CD4-positive, alpha-beta T cell (primary cell): ENCODE measurements around the gene UBR3. TPM values are rescaled to one million over a fixed set of nuclear protein-coding genes. Genes with fewer than 3 reads are reported as not detected.

ENCODE experiments used
- ATAC-seq: fragments of 200-7000 bp; cut with Tn5 transposase; one replicate; pipeline ENCODE4 v1.10.0; 2022; ENCODE audit warnings: mild to moderate bottlenecking; ENCODE audit not compliant: poor library complexity
- CTCF ChIA-PET: fragments of 350-600 bp; sonication (Branson Sonifier 250); formaldehyde crosslinking; loops from one replicate; lab custom pipeline; 2021; ENCODE audit warnings: antibody characterized with exemption, inconsistent platforms; lab: Charles Lee
- POLR2A ChIA-PET: fragments of 350-600 bp; sonication (Branson Sonifier 250); formaldehyde crosslinking; loops from one replicate; lab custom pipeline; 2021; ENCODE audit warnings: antibody characterized with exemption, inconsistent platforms; lab: Charles Lee
- DNase-seq, 14 experiments: peaks; one replicate each; pipeline ENCODE4 v3.0.0-alpha.2; 2013 to 2020; ENCODE audit warnings: mixed read lengths in 2 of 14
- H3K27ac ChIP-seq, 2 donors: one replicate each; pipeline versions ENCODE4 v1.5.1 to v1.7.0; 2013; ENCODE audit warnings: low read length in 2 of 2, low read depth in 1 of 2, mild to moderate bottlenecking in 1 of 2
- H3K27me3 ChIP-seq, 2 experiments: 1 replicate in 1 of 2; 2 replicates in 1 of 2; pipeline versions ENCODE4 v1.6.1 to v1.7.0; 2013; ENCODE audit warnings: low read length in 2 of 2, control low read depth in 1 of 2, mild to moderate bottlenecking in 1 of 2, moderate library complexity in 1 of 2; ENCODE audit not compliant: insufficient read depth in 2 of 2, control insufficient read depth in 1 of 2
- H3K36me3 ChIP-seq: one replicate; pipeline ENCODE4 v1.6.1; 2013; ENCODE audit warnings: low read length, control low read depth; ENCODE audit not compliant: insufficient read depth
- H3K4me1 ChIP-seq: one replicate; pipeline ENCODE4 v1.6.1; 2013; ENCODE audit warnings: low read length, control low read depth; ENCODE audit not compliant: insufficient read depth
- H3K4me3 ChIP-seq: one replicate; pipeline ENCODE4 v1.5.1; 2013; ENCODE audit warnings: mild to moderate bottlenecking, low read length, moderate library complexity
- H3K9me3 ChIP-seq, 2 experiments: 1 replicate in 1 of 2; 2 replicates in 1 of 2; pipeline versions ENCODE4 v1.6.1 to v1.7.0; 2013; ENCODE audit warnings: low read length in 2 of 2, mild to moderate bottlenecking in 2 of 2, control low read depth in 1 of 2, moderate library complexity in 1 of 2; ENCODE audit not compliant: control insufficient read depth in 1 of 2, insufficient read depth in 1 of 2
- H3K27ac Mint-ChIP-seq: one replicate; pipeline ENCODE4 v1.8.0; 2020; ENCODE audit warnings: mixed read lengths
- H3K27me3 Mint-ChIP-seq: one replicate; pipeline ENCODE4 v1.8.0; 2021; ENCODE audit warnings: mixed read lengths
- H3K36me3 Mint-ChIP-seq: one replicate; pipeline ENCODE4 v1.8.0; 2021; ENCODE audit warnings: low read depth, mixed read lengths
- H3K4me1 Mint-ChIP-seq: one replicate; pipeline ENCODE4 v1.8.0; 2021; ENCODE audit warnings: low read depth, mixed read lengths
- H3K4me3 Mint-ChIP-seq: one replicate; pipeline ENCODE4 v1.8.0; 2020; ENCODE audit warnings: mild to moderate bottlenecking, mixed read lengths
- H3K9me3 Mint-ChIP-seq: one replicate; pipeline ENCODE4 v1.8.0; 2020; ENCODE audit warnings: mixed read lengths
- intact Hi-C, 2 experiments: fragments of 100-400 bp; cut with DNase I in 1 of 2; cut with micrococcal nuclease in 1 of 2; formaldehyde crosslinking; loops; one replicate each; pipeline versions ENCODE4 v1.15.1 to v1.9.0; 2023 to 2025; cut with DNase I, micrococcal nuclease
- total RNA-seq, 174 experiments: library from RNA in 2 of 174; stranded (reverse) in 2 of 174; gene quantifications; one replicate each; pipeline ENCODE4 v1.2.3 and lab custom pipeline; 2021 to 2026
- TF ChIP-seq, protein P1 (sequence below): fragments of 200-600 bp; IDR thresholded peaks from one replicate; pipeline ENCODE4 v1.8.0; 2022; ENCODE audit warnings: antibody characterized with exemption, mild to moderate bottlenecking

The UBR3 gene
- total RNA-seq, 2 experiments from 2014 or later: 32.1 to 35.2 TPM

DNA sequence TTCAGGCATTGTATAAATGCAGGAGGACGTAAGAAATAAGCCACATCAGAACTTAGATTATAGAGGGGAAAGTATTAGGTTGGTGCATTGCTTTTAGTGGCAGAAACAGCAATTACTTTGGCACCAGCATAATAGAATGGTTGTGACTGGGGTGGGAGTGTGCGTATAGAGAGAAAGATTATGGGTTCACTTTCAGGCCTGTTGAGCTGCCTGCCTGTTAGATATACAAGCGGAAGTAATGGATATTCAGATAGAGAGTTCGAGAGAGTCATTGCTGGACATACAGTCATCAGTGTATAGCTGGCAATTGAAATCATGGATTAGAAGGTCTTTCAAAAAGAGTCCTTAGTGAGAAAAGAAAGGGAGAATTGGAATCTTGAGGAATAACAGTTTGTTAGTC, 211.5 kb downstream of the UBR3 start:
- CTCF ChIA-PET: no interaction called here
- no peak overlapping the region for H3K4me3 Mint-ChIP-seq

DNA sequence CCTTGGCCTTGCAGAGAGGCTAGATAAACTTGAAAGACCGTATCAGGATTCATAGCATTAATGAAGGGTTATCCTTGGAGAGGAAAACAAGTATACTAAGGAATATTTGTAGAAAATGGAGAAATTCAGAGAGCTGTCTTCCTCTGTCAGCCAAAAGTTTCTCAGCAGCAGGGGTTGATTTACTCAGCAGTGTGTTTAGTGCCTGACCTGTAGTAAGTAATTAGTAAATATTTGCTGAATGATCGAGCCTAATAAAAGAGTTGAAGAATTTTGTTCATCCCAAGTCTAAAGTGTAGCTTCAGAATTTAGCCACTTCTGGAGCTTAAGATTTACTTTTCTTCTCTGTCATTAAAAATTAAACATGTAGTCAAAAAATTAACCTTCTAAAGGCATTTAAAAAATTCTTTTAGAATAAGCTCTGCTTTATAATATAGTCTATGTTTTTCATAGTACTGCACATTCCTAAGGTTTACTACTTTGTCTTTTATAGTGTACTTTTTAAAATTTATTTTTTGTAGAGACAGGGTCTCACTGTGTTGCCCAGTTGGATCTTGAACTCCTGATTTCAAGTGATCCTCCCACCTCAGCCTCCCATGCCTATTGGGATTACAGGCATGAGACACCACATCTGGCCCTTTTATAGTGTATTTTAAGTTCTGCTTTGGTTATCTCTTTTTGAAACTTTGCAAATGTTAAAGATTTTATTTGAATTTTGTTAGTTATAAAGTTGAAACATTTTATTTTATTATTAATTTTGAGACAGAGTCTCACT, 212.3 kb downstream of the UBR3 start:
- Histone ChIP-seq H3K9me3 (no peaks in the 10 kb centered on the region), H3K4me1 (no peaks in the 10 kb centered on the region), H3K4me3 (no peak overlapping the region), H3K36me3 (peaks cover 9% of the 10 kb centered on the region), H3K27ac (no peak overlapping the region), H3K27me3 (no peaks in the 10 kb centered on the region)
- Mint-ChIP-seq H3K27ac (no peak overlapping the region), H3K36me3 (peaks cover 61% of the 10 kb centered on the region), H3K4me1 (no peaks in the 10 kb centered on the region), H3K27me3 (no peaks in the 10 kb centered on the region), H3K4me3 (no peak overlapping the region), H3K9me3 (no peaks in the 10 kb centered on the region)
- TF ChIP-seq, protein P1, sequence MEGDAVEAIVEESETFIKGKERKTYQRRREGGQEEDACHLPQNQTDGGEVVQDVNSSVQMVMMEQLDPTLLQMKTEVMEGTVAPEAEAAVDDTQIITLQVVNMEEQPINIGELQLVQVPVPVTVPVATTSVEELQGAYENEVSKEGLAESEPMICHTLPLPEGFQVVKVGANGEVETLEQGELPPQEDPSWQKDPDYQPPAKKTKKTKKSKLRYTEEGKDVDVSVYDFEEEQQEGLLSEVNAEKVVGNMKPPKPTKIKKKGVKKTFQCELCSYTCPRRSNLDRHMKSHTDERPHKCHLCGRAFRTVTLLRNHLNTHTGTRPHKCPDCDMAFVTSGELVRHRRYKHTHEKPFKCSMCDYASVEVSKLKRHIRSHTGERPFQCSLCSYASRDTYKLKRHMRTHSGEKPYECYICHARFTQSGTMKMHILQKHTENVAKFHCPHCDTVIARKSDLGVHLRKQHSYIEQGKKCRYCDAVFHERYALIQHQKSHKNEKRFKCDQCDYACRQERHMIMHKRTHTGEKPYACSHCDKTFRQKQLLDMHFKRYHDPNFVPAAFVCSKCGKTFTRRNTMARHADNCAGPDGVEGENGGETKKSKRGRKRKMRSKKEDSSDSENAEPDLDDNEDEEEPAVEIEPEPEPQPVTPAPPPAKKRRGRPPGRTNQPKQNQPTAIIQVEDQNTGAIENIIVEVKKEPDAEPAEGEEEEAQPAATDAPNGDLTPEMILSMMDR: no peak
- DNase-seq: no peak
- no peak for ATAC-seq
- ChIA-PET POLR2A (no interaction called here), CTCF (no interaction called here)
- intact Hi-C loops: no loop called here

More for the DNA sequence above, 211.5 kb downstream of the UBR3 start:
- Mint-ChIP-seq H3K4me1 (no peaks in the 10 kb centered on the region), H3K27me3 (no peaks in the 10 kb centered on the region), H3K27ac (no peak overlapping the region), H3K36me3 (peaks cover 64% of the 10 kb centered on the region), H3K9me3 (no peaks in the 10 kb centered on the region)
- Histone ChIP-seq H3K4me3 (no peak overlapping the region), H3K4me1 (no peaks in the 10 kb centered on the region), H3K9me3 (no peaks in the 10 kb centered on the region), H3K36me3 (peaks cover 9% of the 10 kb centered on the region), H3K27me3 (no peaks in the 10 kb centered on the region), H3K27ac (no peak overlapping the region)
- intact Hi-C loops: no loop called here
- TF ChIP-seq, protein P1: no peak
- POLR2A ChIA-PET: no interaction called here
- no peak for DNase-seq
- no peak for ATAC-seq

DNA sequence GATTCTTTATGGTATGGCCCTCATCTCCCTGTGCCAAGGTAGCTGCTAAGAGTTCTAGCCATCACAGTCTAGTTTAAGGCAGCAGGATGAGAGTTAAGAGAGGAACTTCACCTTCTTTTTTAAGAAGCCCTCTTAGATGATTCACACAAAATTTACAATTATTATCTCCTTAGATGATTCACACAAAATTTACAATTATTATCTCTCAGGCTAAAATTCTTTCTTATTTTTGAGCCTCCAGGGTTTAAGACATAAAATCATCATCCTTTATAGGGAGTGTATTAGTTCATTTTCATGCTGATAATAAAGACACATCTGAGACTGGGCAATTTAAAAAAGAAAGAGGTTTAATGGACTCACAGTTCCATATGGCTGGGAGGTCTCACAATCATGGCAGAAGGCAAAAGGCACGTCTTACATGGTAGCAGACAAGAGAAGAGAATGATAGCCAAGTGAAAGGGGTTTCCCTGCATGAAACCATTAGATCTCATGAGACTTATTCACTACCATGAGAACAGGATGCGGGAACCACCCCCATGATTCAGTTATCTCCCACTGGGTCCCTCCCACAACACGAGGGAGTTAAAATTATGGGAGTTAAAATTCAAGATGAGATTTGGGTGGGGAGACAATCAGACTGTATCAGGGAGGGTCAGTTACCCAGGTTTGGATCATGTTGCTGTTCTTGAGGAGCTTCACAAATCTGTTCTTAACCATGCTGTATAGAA, 217.7 kb downstream of the UBR3 start:
- ChIA-PET CTCF (interaction anchor here (0.6 kb wide), 1 partner anchor 11 kb away, joined by 3 read pairs; no protein-coding TSS in a partner anchor), POLR2A (no interaction called here)
- DNase-seq (no peak), ATAC-seq (no peak)
- Histone ChIP-seq H3K4me1 (no peaks in the 10 kb centered on the region), H3K27ac (no peak overlapping the region), H3K9me3 (no peaks in the 10 kb centered on the region), H3K4me3 (no peak overlapping the region), H3K36me3 (peaks cover 6% of the 10 kb centered on the region), H3K27me3 (no peaks in the 10 kb centered on the region)
- Mint-ChIP-seq H3K27ac (no peak overlapping the region), H3K36me3 (peaks cover 64% of the 10 kb centered on the region), H3K9me3 (no peaks in the 10 kb centered on the region), H3K4me1 (no peaks in the 10 kb centered on the region), H3K27me3 (no peaks in the 10 kb centered on the region), H3K4me3 (no peak overlapping the region)
- TF ChIP-seq, protein P1: no peak
- intact Hi-C loops: no loop called here
